ENCODE measurements around the gene GLI1. TPM values are rescaled to one million over a fixed set of nuclear protein-coding genes. Genes with fewer than 3 reads are reported as not detected.
A peak's percentile ranks its signal among the peaks of the same experiment; 100 is the strongest.

Gene GLI1
- total and polyA plus RNA-seq, 2 of the 13 experiments (the other 11 are each of a cell fraction or from before 2014, with no cell fraction given), result 0.09 to 0.20 TPM

- TF ChIP-seq, protein P1, sequence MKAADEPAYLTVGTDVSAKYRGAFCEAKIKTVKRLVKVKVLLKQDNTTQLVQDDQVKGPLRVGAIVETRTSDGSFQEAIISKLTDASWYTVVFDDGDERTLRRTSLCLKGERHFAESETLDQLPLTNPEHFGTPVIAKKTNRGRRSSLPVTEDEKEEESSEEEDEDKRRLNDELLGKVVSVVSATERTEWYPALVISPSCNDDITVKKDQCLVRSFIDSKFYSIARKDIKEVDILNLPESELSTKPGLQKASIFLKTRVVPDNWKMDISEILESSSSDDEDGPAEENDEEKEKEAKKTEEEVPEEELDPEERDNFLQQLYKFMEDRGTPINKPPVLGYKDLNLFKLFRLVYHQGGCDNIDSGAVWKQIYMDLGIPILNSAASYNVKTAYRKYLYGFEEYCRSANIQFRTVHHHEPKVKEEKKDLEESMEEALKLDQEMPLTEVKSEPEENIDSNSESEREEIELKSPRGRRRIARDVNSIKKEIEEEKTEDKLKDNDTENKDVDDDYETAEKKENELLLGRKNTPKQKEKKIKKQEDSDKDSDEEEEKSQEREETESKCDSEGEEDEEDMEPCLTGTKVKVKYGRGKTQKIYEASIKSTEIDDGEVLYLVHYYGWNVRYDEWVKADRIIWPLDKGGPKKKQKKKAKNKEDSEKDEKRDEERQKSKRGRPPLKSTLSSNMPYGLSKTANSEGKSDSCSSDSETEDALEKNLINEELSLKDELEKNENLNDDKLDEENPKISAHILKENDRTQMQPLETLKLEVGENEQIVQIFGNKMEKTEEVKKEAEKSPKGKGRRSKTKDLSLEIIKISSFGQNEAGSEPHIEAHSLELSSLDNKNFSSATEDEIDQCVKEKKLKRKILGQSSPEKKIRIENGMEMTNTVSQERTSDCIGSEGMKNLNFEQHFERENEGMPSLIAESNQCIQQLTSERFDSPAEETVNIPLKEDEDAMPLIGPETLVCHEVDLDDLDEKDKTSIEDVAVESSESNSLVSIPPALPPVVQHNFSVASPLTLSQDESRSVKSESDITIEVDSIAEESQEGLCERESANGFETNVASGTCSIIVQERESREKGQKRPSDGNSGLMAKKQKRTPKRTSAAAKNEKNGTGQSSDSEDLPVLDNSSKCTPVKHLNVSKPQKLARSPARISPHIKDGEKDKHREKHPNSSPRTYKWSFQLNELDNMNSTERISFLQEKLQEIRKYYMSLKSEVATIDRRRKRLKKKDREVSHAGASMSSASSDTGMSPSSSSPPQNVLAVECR (CRISPR knock-in tag; IDR thresholded peaks at IDR 0.05; ENCODE audit: borderline replicate concordance), result peak; percentile 59; the same call in 1 of the 2 replicates
- peak; percentile 62; the same call in 1 of the 2 replicates for TF ChIP-seq ZNF121 (CRISPR knock-in tag; IDR thresholded peaks at IDR 0.05)
- TF ChIP-seq ZNF407 (CRISPR knock-in tag; IDR thresholded peaks at IDR 0.05; ENCODE audit: not compliant biosample characterization), result no peak
- no peak for TF ChIP-seq CREM (IDR thresholded peaks at IDR 0.05)
- no peak for TF ChIP-seq CREM (CRISPR knock-in tag; IDR thresholded peaks at IDR 0.05)
- TF ChIP-seq, protein P2, sequence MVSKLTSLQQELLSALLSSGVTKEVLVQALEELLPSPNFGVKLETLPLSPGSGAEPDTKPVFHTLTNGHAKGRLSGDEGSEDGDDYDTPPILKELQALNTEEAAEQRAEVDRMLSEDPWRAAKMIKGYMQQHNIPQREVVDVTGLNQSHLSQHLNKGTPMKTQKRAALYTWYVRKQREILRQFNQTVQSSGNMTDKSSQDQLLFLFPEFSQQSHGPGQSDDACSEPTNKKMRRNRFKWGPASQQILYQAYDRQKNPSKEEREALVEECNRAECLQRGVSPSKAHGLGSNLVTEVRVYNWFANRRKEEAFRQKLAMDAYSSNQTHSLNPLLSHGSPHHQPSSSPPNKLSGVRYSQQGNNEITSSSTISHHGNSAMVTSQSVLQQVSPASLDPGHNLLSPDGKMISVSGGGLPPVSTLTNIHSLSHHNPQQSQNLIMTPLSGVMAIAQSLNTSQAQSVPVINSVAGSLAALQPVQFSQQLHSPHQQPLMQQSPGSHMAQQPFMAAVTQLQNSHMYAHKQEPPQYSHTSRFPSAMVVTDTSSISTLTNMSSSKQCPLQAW (CRISPR knock-in tag; IDR thresholded peaks at IDR 0.05), result no peak
- TF ChIP-seq FOSL2 (CRISPR knock-in tag; IDR thresholded peaks at IDR 0.05), result no peak; the same call in 1 of the 2 replicates
- TF ChIP-seq PATZ1 (CRISPR knock-in tag; IDR thresholded peaks at IDR 0.05), result peak; percentile 58
- TF ChIP-seq ZNF329 (CRISPR knock-in tag; IDR thresholded peaks at IDR 0.05; ENCODE audit: low read depth), result no peak
- no peak for TF ChIP-seq ZNF30 (CRISPR knock-in tag; IDR thresholded peaks at IDR 0.05)
- TF ChIP-seq SAP130 (CRISPR knock-in tag; IDR thresholded peaks at IDR 0.05; ENCODE audit: low read depth), result peak; percentile 77
- TF ChIP-seq ARNTL (CRISPR knock-in tag; IDR thresholded peaks at IDR 0.05), result no peak
- TF ChIP-seq ATM (IDR thresholded peaks at IDR 0.05; ENCODE audit: borderline replicate concordance), result no peak
Observed at GRCh38 chr12:57462251-57462911, 2.8 kb downstream of the GLI1 start (continued).

All from HepG2 (cell line).